Trophoblast cell (in vitro differentiated cells and primary cell): Measurements from ENCODE around the gene SLAMF9.

Experiments used
- DNase-seq, 2 donors: peaks; one replicate each; pipeline ENCODE4 v3.0.0-alpha.2; 2016
- H2AFZ ChIP-seq: 2 replicates; pipeline ENCODE4 v1.6.1; 2013; ENCODE audit warnings: low read length, moderate library complexity, mild to moderate bottlenecking; ENCODE audit not compliant: insufficient read depth, poor library complexity
- H2AK5ac ChIP-seq: 2 replicates; pipeline ENCODE4 v1.6.1; 2013; ENCODE audit warnings: mild to moderate bottlenecking, low read length
- H2BK120ac ChIP-seq: 2 replicates; pipeline ENCODE4 v1.6.1; 2013; ENCODE audit warnings: low read length, mild to moderate bottlenecking, moderate library complexity; ENCODE audit not compliant: insufficient read depth, poor library complexity
- H2BK12ac ChIP-seq: 2 replicates; pipeline ENCODE4 v1.6.1; 2013; ENCODE audit warnings: mild to moderate bottlenecking, low read length, moderate library complexity
- H2BK5ac ChIP-seq: 2 replicates; pipeline ENCODE4 v1.6.1; 2013; ENCODE audit warnings: low read length, low read depth, moderate library complexity, mild to moderate bottlenecking; ENCODE audit not compliant: poor library complexity
- H3K14ac ChIP-seq: 2 replicates; pipeline ENCODE4 v1.6.1; 2013; ENCODE audit warnings: mild to moderate bottlenecking, low read length
- H3K18ac ChIP-seq: 2 replicates; pipeline ENCODE4 v1.6.1; 2013; ENCODE audit warnings: mild to moderate bottlenecking, low read length
- H3K23ac ChIP-seq: 2 replicates; pipeline ENCODE4 v1.6.1; 2013; ENCODE audit warnings: low read length
- H3K27ac ChIP-seq: 2 replicates; pipeline ENCODE4 v1.5.1; 2013; ENCODE audit warnings: low read depth, mild to moderate bottlenecking, inconsistent platforms, low read length, moderate library complexity
- H3K27me3 ChIP-seq: 2 replicates; pipeline ENCODE4 v1.6.1; 2013; ENCODE audit warnings: inconsistent platforms, mild to moderate bottlenecking, low read length, moderate library complexity; ENCODE audit not compliant: insufficient read depth
- H3K36me3 ChIP-seq, 2 experiments: 1 replicate in 1 of 2; 2 replicates in 1 of 2; pipeline ENCODE4 v1.6.1; 2013; ENCODE audit warnings: low read length in 2 of 2, mild to moderate bottlenecking in 2 of 2, moderate library complexity in 1 of 2; ENCODE audit not compliant: insufficient read depth in 2 of 2, control insufficient read depth in 1 of 2
- H3K4ac ChIP-seq: 2 replicates; pipeline ENCODE4 v1.6.1; 2013; ENCODE audit warnings: low read depth, mild to moderate bottlenecking, low read length, moderate library complexity
- H3K4me1 ChIP-seq, 2 experiments: 1 replicate in 1 of 2; 2 replicates in 1 of 2; pipeline ENCODE4 v1.6.1; 2013; ENCODE audit warnings: low read length in 2 of 2, mild to moderate bottlenecking in 2 of 2, moderate library complexity in 1 of 2; ENCODE audit not compliant: insufficient read depth in 2 of 2, control insufficient read depth in 1 of 2
- H3K4me2 ChIP-seq: 2 replicates; pipeline ENCODE4 v1.6.1; 2013; ENCODE audit warnings: inconsistent platforms, mild to moderate bottlenecking, low read length, moderate library complexity
- H3K4me3 ChIP-seq: 2 replicates; pipeline ENCODE4 v1.5.1; 2013; ENCODE audit warnings: mild to moderate bottlenecking, low read depth, low read length, inconsistent platforms
- H3K79me1 ChIP-seq: one replicate; pipeline ENCODE4 v1.6.1; 2013; ENCODE audit warnings: low read length
- H3K79me2 ChIP-seq: 2 replicates; pipeline ENCODE4 v1.6.1; 2013; ENCODE audit warnings: low read length, mild to moderate bottlenecking; ENCODE audit not compliant: control insufficient read depth, insufficient read depth, poor library complexity
- H3K9ac ChIP-seq: 2 replicates; pipeline ENCODE4 v1.6.1; 2013; ENCODE audit warnings: mild to moderate bottlenecking, low read length
- H3K9me3 ChIP-seq: 2 replicates; pipeline ENCODE4 v1.6.1; 2013; ENCODE audit warnings: low read depth, mild to moderate bottlenecking, control low read depth, inconsistent platforms, low read length; ENCODE audit not compliant: insufficient read depth
- H4K12ac ChIP-seq: 2 replicates; pipeline ENCODE4 v1.6.1; 2013; ENCODE audit warnings: low read depth, mild to moderate bottlenecking, low read length, moderate library complexity
- H4K8ac ChIP-seq: 2 replicates; pipeline ENCODE4 v1.6.1; 2013; ENCODE audit warnings: low read depth, mild to moderate bottlenecking, low read length, moderate library complexity
- H4K91ac ChIP-seq: one replicate; pipeline ENCODE4 v1.6.1; 2013; ENCODE audit warnings: low read depth, mild to moderate bottlenecking, low read length, moderate library complexity
- WGBS: extraction: QIAGEN DNeasy Blood & Tissue Kit; methylation state at CpG from one replicate; pipeline ENCODE4 v1.1.7; 2013; ENCODE audit warnings: missing lambda C conversion rate; ENCODE audit not compliant: insufficient read length, insufficient coverage; ENCODE audit errors: extremely low coverage; 5-methylcytosine and 5-hydroxymethylcytosine counted together

Gene SLAMF9

DNA sequence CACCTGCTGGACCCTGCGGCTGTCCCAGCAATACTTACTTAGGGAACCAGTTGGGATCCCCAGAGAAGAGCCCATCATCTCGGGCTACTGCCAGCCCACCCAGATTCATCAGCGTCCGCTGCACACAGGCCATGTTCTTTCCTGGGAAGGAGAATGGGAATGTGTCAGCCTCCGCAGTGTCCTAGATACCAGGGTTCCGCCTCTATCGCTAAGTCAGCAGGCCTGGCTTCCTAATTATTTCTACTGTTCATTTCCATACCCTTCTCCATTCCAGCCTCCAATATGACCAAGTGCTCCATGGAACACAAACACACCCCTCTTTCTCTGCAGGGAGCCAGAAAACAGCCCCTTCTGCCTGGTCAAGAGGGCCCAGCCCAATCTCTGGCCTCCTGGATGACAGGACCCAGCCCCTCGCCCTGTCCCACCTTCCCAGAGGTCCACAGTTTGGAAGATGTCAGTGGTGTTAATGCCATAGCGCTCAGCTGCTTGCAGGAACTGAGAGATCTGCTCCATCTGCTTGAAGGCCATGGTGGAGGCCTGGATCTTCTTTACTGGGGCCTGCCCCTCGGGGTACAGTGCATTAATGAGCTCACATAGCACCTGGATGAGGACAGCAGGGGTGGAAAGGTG lies 34.7 kb downstream of the SLAMF9 start:
- Histone ChIP-seq H3K4me2 (no peak overlapping the region), H3K14ac (no peak overlapping the region), H4K91ac (no peak overlapping the region), H2AFZ (no peak overlapping the region), H2BK5ac (no peak overlapping the region), H4K12ac (no peak overlapping the region), H3K27ac (no peak overlapping the region), H3K9ac (no peak overlapping the region), H3K79me2 (peaks cover 30% of the 10 kb centered on the region), H3K4me3 (no peak overlapping the region), H2BK120ac (no peak overlapping the region), H3K4ac (no peak overlapping the region), H2BK12ac (no peak overlapping the region), H3K27me3 (no peaks in the 10 kb centered on the region), H3K9me3 (peaks cover 2% of the 10 kb centered on the region), H3K18ac (no peak overlapping the region), H3K23ac (no peak overlapping the region), H4K8ac (no peak overlapping the region), H3K36me3 (peaks cover 42 to 43% of the 10 kb centered on the region in 2 experiments), H2AK5ac (no peak overlapping the region), H3K79me1 (peaks cover 31% of the 10 kb centered on the region), H3K4me1 (peaks cover 48 to 51% of the 10 kb centered on the region in 2 experiments)
- no peak for DNase-seq
- WGBS = no CpG with 5 or more reads among the region's 10 CpGs

GRCh38 chr1:159918352-159919200 lies 35.5 kb downstream of the SLAMF9 start:
- no peaks in the 10 kb centered on the region for H3K27me3 ChIP-seq
- no peak overlapping the region for H4K8ac ChIP-seq
- H2AK5ac ChIP-seq = no peak overlapping the region
- H3K14ac ChIP-seq = no peak overlapping the region
- H3K27ac ChIP-seq = no peak overlapping the region
- H4K12ac ChIP-seq = no peak overlapping the region
- WGBS = no CpG with 5 or more reads among the region's 13 CpGs
- peaks cover 25% of the 10 kb centered on the region for H3K79me1 ChIP-seq
- no peak for DNase-seq
- no peak overlapping the region for H2BK5ac ChIP-seq
- H3K79me2 ChIP-seq = peaks cover 24% of the 10 kb centered on the region
- no peak overlapping the region for H2BK12ac ChIP-seq
- H3K18ac ChIP-seq = no peak overlapping the region
- H3K4ac ChIP-seq = no peak overlapping the region
- peaks cover 2% of the 10 kb centered on the region for H3K9me3 ChIP-seq
- peaks cover 42 to 43% of the 10 kb centered on the region in 2 experiments for H3K36me3 ChIP-seq
- no peak overlapping the region for H4K91ac ChIP-seq
- H2AFZ ChIP-seq = no peak overlapping the region
- H3K4me1 ChIP-seq = peaks cover 48 to 55% of the 10 kb centered on the region in 2 experiments
- H3K9ac ChIP-seq = no peak overlapping the region
- no peak overlapping the region for H2BK120ac ChIP-seq
- H3K4me3 ChIP-seq = no peak overlapping the region
- H3K4me2 ChIP-seq = no peak overlapping the region
- H3K23ac ChIP-seq = no peak overlapping the region

GRCh38 chr1:159917533-159918351 lies 36.3 kb downstream of the SLAMF9 start:
- no peak overlapping the region for H2BK120ac ChIP-seq
- peaks cover 40 to 48% of the 10 kb centered on the region in 2 experiments for H3K4me1 ChIP-seq
- H3K27me3 ChIP-seq = no peaks in the 10 kb centered on the region
- H2AK5ac ChIP-seq = no peak overlapping the region
- H3K4me3 ChIP-seq = peak overlapping the region; percentile 10
- H4K8ac ChIP-seq = no peak overlapping the region
- no peak overlapping the region for H3K14ac ChIP-seq
- H4K12ac ChIP-seq = no peak overlapping the region
- peaks cover 2% of the 10 kb centered on the region for H3K9me3 ChIP-seq
- H2AFZ ChIP-seq = no peak overlapping the region
- H3K23ac ChIP-seq = no peak overlapping the region
- no peak overlapping the region for H3K4me2 ChIP-seq
- H2BK12ac ChIP-seq = peak overlapping the region; percentile 1
- peak overlapping the region; percentile 1 for H4K91ac ChIP-seq
- WGBS = no CpG with 5 or more reads among the region's 5 CpGs
- peaks cover 16% of the 10 kb centered on the region for H3K79me2 ChIP-seq
- peaks cover 42% of the 10 kb centered on the region in 2 experiments for H3K36me3 ChIP-seq
- H2BK5ac ChIP-seq = no peak overlapping the region
- H3K9ac ChIP-seq = peak overlapping the region; percentile 12
- DNase-seq = no peak
- H3K27ac ChIP-seq = peak overlapping the region; percentile 20
- H3K18ac ChIP-seq = peak overlapping the region; percentile 16
- no peak overlapping the region for H3K4ac ChIP-seq
- H3K79me1 ChIP-seq = peaks cover 16% of the 10 kb centered on the region
